AG04449 (cell line): ENCODE measurements around the gene SLC35A4.

ENCODE experiments used
- CTCF ChIA-PET: fragments of 350-600 bp; formaldehyde crosslinking; extraction: SDS; loops from one replicate; lab custom pipeline; 2021; ENCODE audit warnings: antibody characterized with exemption; lab: Yijun Ruan, JAX
- POLR2A ChIA-PET: fragments of 400-600, 350-600 bp; formaldehyde crosslinking; extraction: SDS; loops from one replicate; lab custom pipeline; 2020; ENCODE audit warnings: antibody characterized with exemption, inconsistent platforms; lab: Yijun Ruan, JAX
- DNase-seq: peaks from one replicate; pipeline ENCODE4 v3.0.0-alpha.2; 2010; ENCODE audit warnings: low read depth, low spot score
- H3K4me3 ChIP-seq: 2 replicates; pipeline ENCODE4 v1.5.1; 2011; ENCODE audit warnings: low read depth, mild to moderate bottlenecking, control low read depth, low read length
- TF ChIP-seq, protein P1 (sequence below): IDR thresholded peaks from one replicate; pipeline ENCODE4 v1.5.1; 2011; ENCODE audit warnings: mild to moderate bottlenecking, moderate library complexity, low read length, control low read depth, inconsistent platforms; ENCODE audit not compliant: insufficient read depth; ENCODE audit errors: missing control alignments

SLC35A4 gene

DNA sequence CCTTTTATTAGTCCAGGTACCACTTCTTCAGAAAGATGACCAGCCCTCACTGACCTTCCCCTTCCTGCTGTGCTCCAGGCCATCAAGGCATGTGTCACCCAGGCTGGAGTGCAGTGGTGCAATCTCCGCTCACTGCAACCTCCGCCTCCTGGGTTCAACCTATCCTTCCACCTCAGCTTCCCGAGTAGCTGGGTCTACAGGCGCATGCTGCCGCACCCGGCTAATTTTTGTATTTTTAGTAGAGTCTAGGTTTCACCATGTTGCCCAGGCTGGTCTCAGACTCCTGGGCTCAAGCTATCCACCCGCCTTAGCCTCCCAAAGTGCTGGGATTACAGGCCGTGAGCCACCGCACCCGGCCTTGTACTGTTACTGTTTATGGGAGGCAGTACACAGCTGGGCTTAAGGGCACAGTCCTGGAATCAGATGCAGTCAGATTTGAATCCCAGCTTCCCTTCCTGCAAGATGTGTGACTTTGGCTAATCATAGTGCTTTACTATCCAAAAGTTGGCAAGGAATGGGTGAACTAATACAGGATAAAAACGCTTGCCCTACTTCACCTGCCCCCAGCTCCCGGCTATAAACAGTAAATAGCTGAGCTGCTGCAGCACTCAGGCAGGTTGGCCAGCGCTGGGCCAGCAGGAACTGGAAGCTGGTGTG lies 17.6 kb upstream of the SLC35A4 start:
- DNase-seq: no peak
- ChIA-PET CTCF (interaction anchor here (0.6 to 3.5 kb wide), 17 partner anchors 11 to 591 kb away, joined by 3 to 36 read pairs (median 5); partner anchors contain the start of genes APBB3, CD14, IK and NDUFA2), POLR2A (interaction anchor here (0.7 to 3.0 kb wide), 12 partner anchors 8 to 153 kb away, joined by 3 to 24 read pairs (median 4); partner anchors contain the start of genes ANKHD1, APBB3, IK and NDUFA2)
- H3K4me3 ChIP-seq: peak overlapping the region; percentile 33
- TF ChIP-seq, protein P1, sequence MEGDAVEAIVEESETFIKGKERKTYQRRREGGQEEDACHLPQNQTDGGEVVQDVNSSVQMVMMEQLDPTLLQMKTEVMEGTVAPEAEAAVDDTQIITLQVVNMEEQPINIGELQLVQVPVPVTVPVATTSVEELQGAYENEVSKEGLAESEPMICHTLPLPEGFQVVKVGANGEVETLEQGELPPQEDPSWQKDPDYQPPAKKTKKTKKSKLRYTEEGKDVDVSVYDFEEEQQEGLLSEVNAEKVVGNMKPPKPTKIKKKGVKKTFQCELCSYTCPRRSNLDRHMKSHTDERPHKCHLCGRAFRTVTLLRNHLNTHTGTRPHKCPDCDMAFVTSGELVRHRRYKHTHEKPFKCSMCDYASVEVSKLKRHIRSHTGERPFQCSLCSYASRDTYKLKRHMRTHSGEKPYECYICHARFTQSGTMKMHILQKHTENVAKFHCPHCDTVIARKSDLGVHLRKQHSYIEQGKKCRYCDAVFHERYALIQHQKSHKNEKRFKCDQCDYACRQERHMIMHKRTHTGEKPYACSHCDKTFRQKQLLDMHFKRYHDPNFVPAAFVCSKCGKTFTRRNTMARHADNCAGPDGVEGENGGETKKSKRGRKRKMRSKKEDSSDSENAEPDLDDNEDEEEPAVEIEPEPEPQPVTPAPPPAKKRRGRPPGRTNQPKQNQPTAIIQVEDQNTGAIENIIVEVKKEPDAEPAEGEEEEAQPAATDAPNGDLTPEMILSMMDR: no peak

DNA sequence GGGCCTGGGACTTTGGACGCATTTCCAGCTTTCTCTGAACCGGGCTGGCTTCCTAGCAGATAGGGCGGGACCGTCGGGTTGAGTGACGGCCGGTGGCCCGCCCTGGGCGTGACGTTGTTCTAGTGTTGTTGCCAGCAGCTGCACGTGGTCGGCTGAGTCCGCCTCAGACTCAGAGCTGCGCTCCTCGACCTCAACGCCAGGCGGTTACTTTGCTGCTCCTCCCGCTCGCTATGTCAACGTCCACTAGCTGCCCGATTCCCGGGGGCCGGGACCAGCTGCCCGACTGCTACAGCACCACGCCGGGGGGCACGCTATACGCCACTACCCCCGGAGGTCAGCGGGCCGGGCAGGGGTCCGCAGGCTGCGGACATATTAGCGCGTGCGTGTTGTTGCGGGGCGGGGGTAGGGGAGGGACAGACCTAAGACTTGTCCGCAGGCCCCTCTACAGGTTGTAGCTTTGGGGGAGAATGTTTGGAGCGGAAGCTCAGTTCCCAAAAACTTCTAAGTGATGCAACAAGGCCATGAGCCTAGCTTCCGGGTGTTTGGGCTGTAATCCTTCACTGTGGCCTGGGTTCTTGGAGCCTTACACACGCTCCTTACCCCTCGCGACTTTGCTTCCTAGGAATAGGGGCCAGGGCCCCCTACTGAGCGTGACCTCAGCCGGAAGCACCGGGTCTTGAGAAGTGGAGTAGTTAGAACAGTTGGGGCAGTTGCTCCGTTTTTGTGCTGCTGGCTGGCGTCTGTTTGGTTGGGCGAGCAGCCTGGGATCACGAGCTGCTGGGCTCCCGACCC lies 16.9 kb upstream of the SLC35A4 start, which contains the start of gene EIF4EBP3:
Gene EIF4EBP3 (plus strand): TSS at position 155 of the 792 bp plus-strand sequence. CDS start 76 bp downstream, at position 231.
- peak within 1 kb of the TSS; percentile 49 for H3K4me3 ChIP-seq
- peak; percentile 77 for DNase-seq
- POLR2A ChIA-PET: interaction anchor here (0.7 to 3.0 kb wide), 12 partner anchors 9 to 152 kb away, joined by 3 to 24 read pairs (median 4); partner anchors contain the start of genes ANKHD1, APBB3, IK and NDUFA2
- CTCF ChIA-PET: interaction anchor here (0.8 to 3.5 kb wide), 18 partner anchors 10 to 185 kb away, joined by 3 to 36 read pairs (median 4); partner anchors contain the start of genes APBB3, CD14, IK and NDUFA2
- TF ChIP-seq, protein P1: peak; percentile 70

DNA sequence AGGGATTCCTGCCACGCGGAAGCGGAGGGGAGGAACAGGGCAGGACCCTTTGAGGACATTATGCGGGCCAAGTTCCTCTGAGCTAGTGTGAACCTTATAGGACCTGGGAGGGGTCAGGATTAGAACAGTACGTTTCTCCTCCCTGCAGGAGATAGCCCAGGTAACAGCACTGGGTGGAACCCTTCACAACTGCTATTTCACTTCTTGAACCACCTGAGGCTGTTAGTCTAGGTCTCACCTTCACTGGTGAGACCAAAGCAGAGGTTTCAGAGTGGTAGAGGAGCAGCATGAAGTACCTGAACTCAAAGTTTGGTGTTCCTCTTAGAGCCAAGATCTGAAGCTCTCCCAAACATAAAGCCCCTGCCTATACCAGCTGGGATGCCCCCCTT lies 16.3 kb upstream of the SLC35A4 start:
- TF ChIP-seq, protein P1: no peak
- CTCF ChIA-PET: interaction anchor here (1.2 to 3.5 kb wide), 11 partner anchors 9 to 175 kb away, joined by 3 to 36 read pairs (median 9); partner anchors contain the start of genes APBB3, CD14, SLC35A4 and SRA1
- POLR2A ChIA-PET: interaction anchor here (1.1 to 3.0 kb wide), 7 partner anchors 9 to 147 kb away, joined by 3 to 24 read pairs (median 7); partner anchors contain the start of genes ANKHD1, APBB3, IK and NDUFA2
- peak overlapping the region; percentile 49 for H3K4me3 ChIP-seq
- DNase-seq: no peak

DNA sequence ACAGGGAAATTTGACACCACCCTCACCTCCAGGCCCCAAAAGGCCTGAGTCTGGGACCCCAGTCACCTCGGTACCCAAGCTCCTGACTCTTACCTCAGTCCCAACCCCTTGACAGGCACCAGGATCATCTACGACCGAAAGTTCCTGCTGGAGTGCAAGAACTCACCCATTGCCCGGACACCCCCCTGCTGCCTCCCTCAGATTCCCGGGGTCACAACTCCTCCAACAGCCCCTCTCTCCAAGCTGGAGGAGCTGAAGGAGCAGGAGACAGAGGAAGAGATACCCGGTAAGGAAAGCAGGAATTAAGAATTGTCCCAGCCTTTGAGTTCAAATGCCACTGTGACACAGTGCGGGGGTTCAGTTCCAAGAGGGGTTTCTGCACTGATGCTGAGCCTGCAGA lies 15.8 kb upstream of the SLC35A4 start:
- H3K4me3 ChIP-seq: no peak overlapping the region
- POLR2A ChIA-PET: interaction anchor here (2.3 to 3.0 kb wide), 3 partner anchors 8 to 99 kb away, joined by 11 to 24 read pairs (median 22); partner anchors contain the start of genes APBB3, IK, NDUFA2 and SLC35A4
- TF ChIP-seq, protein P1: no peak
- CTCF ChIA-PET: interaction anchor here (1.0 to 3.5 kb wide), 8 partner anchors 9 to 90 kb away, joined by 3 to 36 read pairs (median 10); partner anchors contain the start of genes APBB3, CD14, SLC35A4 and SRA1
- DNase-seq: no peak

DNA sequence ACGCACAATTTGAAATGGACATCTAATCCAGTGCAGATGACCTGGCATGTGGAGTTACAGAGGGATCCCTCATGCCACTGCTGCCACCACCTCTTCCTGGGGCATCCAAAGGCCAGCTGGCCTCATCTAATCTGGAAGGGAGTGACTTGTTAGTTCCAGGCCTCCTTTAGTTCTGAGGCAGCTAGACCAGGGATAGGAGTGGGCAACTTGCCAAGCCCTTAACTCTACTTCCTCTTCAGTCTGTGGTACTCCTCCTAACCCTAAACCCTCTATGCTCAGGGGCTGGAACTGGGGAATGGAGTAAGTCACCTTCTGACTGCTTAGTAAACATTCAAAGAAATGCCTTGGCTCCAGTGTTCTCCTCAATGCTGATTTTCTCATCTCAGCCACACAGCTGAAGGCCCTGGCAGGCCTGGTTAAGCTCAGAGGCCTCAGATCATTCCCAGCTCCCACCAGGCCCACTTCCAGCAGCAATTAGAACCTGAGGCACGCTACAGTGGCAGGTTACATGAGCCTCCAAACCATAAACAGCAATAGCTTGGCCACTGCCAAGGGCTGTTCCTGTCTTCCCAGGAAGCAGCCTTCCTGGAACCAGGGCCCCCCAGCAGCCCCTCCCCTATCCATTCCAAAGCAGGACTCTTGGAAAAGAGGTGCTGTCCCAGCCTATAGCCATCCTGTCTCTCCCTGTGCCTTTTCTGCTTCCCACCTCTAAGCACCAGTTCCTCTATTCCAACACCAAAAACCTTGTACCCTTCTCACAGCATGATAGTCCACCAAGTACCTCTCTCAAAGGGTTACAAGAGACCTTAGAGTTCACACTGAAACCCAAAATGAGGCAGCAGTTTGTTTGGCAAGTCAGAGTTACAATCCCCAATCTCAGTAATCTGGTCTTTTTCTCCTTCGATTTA lies 15.1 kb upstream of the SLC35A4 start:
- no peak overlapping the region for H3K4me3 ChIP-seq
- CTCF ChIA-PET: interaction anchor here (1.0 to 3.5 kb wide), 5 partner anchors 8 to 90 kb away, joined by 3 to 36 read pairs (median 17); partner anchors contain the start of genes APBB3, CD14, SLC35A4 and SRA1
- DNase-seq: no peak
- TF ChIP-seq, protein P1: no peak
- POLR2A ChIA-PET: interaction anchor here (1.3 to 3.0 kb wide), 3 partner anchors 15 to 98 kb away, joined by 4 to 24 read pairs (median 11); partner anchors contain the start of genes APBB3, IK, NDUFA2 and SLC35A4
